Memory B cell (primary cell): ENCODE data around the gene UBE2E1.
"Not testable (repeated sequence)": the region's sequence is repeated elsewhere in the genome, so short reads cannot be mapped to it uniquely, and the experiment has no call there.

Source experiments
- ATAC-seq: fragments of 150-1000 bp; cut with Tn5 transposase; 2 replicates; pipeline ENCODE4 v1.10.0; 2021; ENCODE audit warnings: low read depth, mild to moderate bottlenecking, moderate library complexity
- DNase-seq, 2 donors: peaks; one replicate each; pipeline ENCODE4 v3.0.0; 2022; ENCODE audit warnings: low spot score in 2 of 2
- H3K27ac Mint-ChIP-seq: one replicate; pipeline ENCODE4 v1.8.0; 2022; ENCODE audit warnings: mild to moderate bottlenecking, moderate library complexity, mixed read lengths
- H3K27me3 Mint-ChIP-seq: one replicate; pipeline ENCODE4 v1.8.0; 2022; ENCODE audit warnings: mixed read lengths
- H3K36me3 Mint-ChIP-seq: one replicate; pipeline ENCODE4 v1.8.0; 2022; ENCODE audit warnings: mild to moderate bottlenecking, mixed read lengths
- H3K4me1 Mint-ChIP-seq: one replicate; pipeline ENCODE4 v1.8.0; 2022; ENCODE audit warnings: mixed read lengths
- H3K4me3 Mint-ChIP-seq: one replicate; pipeline ENCODE4 v1.8.0; 2022; ENCODE audit warnings: mild to moderate bottlenecking, moderate library complexity, mixed read lengths
- H3K9me3 Mint-ChIP-seq: one replicate; pipeline ENCODE4 v1.8.0; 2022; ENCODE audit warnings: mixed read lengths

UBE2E1 gene

GRCh38 chr3:23835802-23836201, 30.0 kb downstream of the UBE2E1 start:
- Mint-ChIP-seq H3K4me1 (peaks cover 35% of the 10 kb centered on the region), H3K27me3 (no peaks in the 10 kb centered on the region), H3K9me3 (no peaks in the 10 kb centered on the region), H3K36me3 (peaks cover 4% of the 10 kb centered on the region), H3K27ac (no peak overlapping the region), H3K4me3 (no peak overlapping the region)
- no peak for DNase-seq
- ATAC-seq: no peak

- no peaks in the 10 kb centered on the region for H3K9me3 Mint-ChIP-seq
- peaks cover 31% of the 10 kb centered on the region for H3K4me1 Mint-ChIP-seq
- ATAC-seq (peak; percentile 47), DNase-seq (no peak)
- no peak overlapping the region for H3K4me3 Mint-ChIP-seq
- peak overlapping the region; percentile 47 for H3K27ac Mint-ChIP-seq
- H3K36me3 Mint-ChIP-seq: peaks cover 4% of the 10 kb centered on the region
- no peaks in the 10 kb centered on the region for H3K27me3 Mint-ChIP-seq
These were observed 30.9 kb downstream of the UBE2E1 start for GRCh38 chr3:23836536-23837230.

- Mint-ChIP-seq H3K4me3 (no peak overlapping the region), H3K36me3 (peaks cover 3% of the 10 kb centered on the region), H3K27ac (no peak overlapping the region), H3K4me1 (peaks cover 31% of the 10 kb centered on the region), H3K27me3 (no peaks in the 10 kb centered on the region), H3K9me3 (no peaks in the 10 kb centered on the region)
- ATAC-seq: no peak
- no peak for DNase-seq
These were observed 31.5 kb downstream of the UBE2E1 start for GRCh38 chr3:23837286-23837685.

DNA sequence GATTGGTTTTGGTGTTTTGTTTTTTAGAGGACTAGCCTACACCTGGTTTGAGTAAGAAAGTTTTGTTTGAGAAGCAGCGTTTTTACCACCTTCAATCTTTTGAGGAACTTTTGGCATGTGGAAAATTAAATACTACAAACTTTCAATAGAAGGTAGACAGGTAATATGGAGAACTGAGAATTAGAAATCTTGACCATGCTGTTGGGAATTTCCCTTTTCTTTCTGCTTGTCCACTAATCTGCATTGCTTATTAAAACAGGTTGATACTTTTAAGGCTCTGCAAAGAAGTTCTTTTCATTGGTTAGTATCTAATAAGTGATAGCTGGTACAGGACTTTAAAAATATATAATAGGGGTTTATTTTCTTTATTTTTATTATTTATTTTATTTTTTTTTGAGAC, 31.9 kb downstream of the UBE2E1 start:
- no peak for DNase-seq
- peaks cover 31% of the 10 kb centered on the region for H3K4me1 Mint-ChIP-seq

DNA sequence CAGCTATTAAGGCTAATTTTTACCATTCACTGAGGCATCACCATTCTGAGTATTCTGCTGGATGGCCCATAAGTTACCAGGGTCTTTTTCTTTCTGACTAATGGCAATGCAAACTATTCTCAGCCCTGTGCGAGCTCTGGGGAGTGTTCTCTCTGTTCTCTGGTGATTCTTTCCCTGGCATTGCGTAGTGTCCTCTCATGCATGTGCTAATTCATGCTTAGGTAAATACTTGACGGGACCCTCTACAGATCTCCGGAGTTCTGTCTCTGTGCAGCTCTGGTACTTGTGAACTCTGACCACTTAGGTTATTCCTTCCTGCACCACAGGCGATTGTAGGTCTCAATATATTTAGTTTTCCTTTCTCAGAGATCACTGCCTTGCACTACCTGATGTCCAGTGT, 34.8 kb downstream of the UBE2E1 start:
- Mint-ChIP-seq H3K9me3 (no peaks in the 10 kb centered on the region), H3K4me1 (peaks cover 39% of the 10 kb centered on the region)
- ATAC-seq: no peak

More for the DNA sequence above, 31.9 kb downstream of the UBE2E1 start:
- no peak for ATAC-seq
- Mint-ChIP-seq H3K27ac (no peak overlapping the region), H3K36me3 (peaks cover 3% of the 10 kb centered on the region), H3K4me3 (no peak overlapping the region), H3K27me3 (no peaks in the 10 kb centered on the region), H3K9me3 (no peaks in the 10 kb centered on the region)

GRCh38 chr3:23843869-23844268, 38.1 kb downstream of the UBE2E1 start:
- no peaks in the 10 kb centered on the region for H3K27me3 Mint-ChIP-seq
- peaks cover 6% of the 10 kb centered on the region for H3K36me3 Mint-ChIP-seq
- H3K4me3 Mint-ChIP-seq: no peak overlapping the region
- DNase-seq (no peak), ATAC-seq (no peak)
- peaks cover 27% of the 10 kb centered on the region for H3K4me1 Mint-ChIP-seq
- H3K27ac Mint-ChIP-seq: no peak overlapping the region
- H3K9me3 Mint-ChIP-seq: no peaks in the 10 kb centered on the region

More for the DNA sequence above, 34.8 kb downstream of the UBE2E1 start:
- Mint-ChIP-seq H3K27me3 (no peaks in the 10 kb centered on the region), H3K4me3 (no peak overlapping the region), H3K36me3 (peaks cover 4% of the 10 kb centered on the region), H3K27ac (no peak overlapping the region)
- no peak for DNase-seq

- Mint-ChIP-seq H3K4me3 (no peak overlapping the region), H3K27ac (peak overlapping the region; percentile 87), H3K9me3 (no peaks in the 10 kb centered on the region), H3K36me3 (peaks cover 7% of the 10 kb centered on the region), H3K4me1 (peaks cover 26% of the 10 kb centered on the region), H3K27me3 (no peaks in the 10 kb centered on the region)
- DNase-seq (no peak), ATAC-seq (no peak)
These were observed 39.8 kb downstream of the UBE2E1 start for GRCh38 chr3:23845326-23846216.

DNA sequence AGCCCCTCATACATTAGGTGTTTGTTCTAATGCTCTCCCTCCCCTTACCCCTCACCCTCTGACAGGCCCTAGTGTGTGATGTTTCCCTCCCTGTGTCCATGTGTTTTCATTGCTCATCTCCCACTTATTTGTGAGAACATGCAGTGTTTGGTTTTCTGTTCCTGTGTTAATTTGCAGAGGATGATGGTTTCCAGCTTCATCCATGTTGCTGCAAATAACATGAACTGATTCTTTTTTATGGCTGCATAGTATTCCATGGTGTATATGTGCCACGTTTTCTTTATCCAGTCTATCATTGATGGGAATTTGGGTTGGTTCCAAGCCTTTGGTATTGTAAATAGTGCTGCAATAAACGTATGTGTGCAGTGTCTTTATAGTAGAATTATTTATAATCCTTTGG, 43.7 kb downstream of the UBE2E1 start:
- H3K27me3 Mint-ChIP-seq, ATAC-seq, H3K27ac Mint-ChIP-seq, H3K9me3 Mint-ChIP-seq, DNase-seq, H3K4me3 Mint-ChIP-seq, H3K36me3 Mint-ChIP-seq: not testable (repeated sequence)
- peaks cover 11% of the 10 kb centered on the region for H3K4me1 Mint-ChIP-seq

- peaks cover 6% of the 10 kb centered on the region for H3K36me3 Mint-ChIP-seq
- H3K27me3 Mint-ChIP-seq: no peaks in the 10 kb centered on the region
- H3K27ac Mint-ChIP-seq: peak overlapping the region; percentile 39
- H3K4me1 Mint-ChIP-seq: peaks cover 26% of the 10 kb centered on the region
- ATAC-seq (no peak), DNase-seq (no peak)
- H3K4me3 Mint-ChIP-seq: no peak overlapping the region
- H3K9me3 Mint-ChIP-seq: peaks cover 1% of the 10 kb centered on the region
These were observed 50.5 kb downstream of the UBE2E1 start for GRCh38 chr3:23856286-23856685.

DNA sequence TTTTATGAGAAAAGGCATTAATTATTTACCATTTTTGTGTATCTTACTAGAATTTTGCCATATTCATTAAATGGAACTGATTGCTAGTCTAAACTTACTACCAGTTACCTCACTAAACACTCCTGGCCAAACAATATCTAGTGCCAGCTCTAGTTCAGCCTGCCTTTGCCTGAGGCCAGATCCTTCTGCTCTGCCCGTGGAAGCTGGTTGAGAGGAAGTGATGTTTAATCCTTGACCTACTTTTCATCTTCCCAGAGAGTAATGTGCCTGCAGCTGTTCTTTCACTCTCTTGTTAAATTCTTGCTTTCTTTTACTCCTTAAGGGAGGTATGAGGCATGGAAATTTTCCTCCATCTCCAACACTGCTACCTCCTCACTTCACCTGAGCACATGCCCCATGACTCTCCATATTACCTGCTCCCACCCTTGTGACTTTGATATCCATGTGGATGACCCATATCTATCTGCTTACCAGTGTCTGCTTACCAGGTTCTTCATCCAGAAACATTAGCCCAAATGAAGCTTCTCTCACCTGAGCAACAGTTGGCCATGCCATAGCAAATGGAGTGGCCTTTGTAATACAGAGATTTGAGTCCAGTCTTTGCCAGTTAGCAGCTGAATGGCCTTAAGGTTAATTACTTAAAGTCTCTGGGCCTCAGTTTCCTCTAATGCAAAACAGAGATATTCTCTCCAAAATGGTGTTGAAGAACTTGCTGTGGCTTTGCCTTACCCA, 53.4 kb downstream of the UBE2E1 start:
- no peak overlapping the region for H3K4me3 Mint-ChIP-seq
- no peaks in the 10 kb centered on the region for H3K9me3 Mint-ChIP-seq
- DNase-seq (no peak), ATAC-seq (no peak)
- peaks cover 14% of the 10 kb centered on the region for H3K36me3 Mint-ChIP-seq
- H3K4me1 Mint-ChIP-seq: peaks cover 32% of the 10 kb centered on the region
- no peaks in the 10 kb centered on the region for H3K27me3 Mint-ChIP-seq
- H3K27ac Mint-ChIP-seq: peak overlapping the region; percentile 6

DNA sequence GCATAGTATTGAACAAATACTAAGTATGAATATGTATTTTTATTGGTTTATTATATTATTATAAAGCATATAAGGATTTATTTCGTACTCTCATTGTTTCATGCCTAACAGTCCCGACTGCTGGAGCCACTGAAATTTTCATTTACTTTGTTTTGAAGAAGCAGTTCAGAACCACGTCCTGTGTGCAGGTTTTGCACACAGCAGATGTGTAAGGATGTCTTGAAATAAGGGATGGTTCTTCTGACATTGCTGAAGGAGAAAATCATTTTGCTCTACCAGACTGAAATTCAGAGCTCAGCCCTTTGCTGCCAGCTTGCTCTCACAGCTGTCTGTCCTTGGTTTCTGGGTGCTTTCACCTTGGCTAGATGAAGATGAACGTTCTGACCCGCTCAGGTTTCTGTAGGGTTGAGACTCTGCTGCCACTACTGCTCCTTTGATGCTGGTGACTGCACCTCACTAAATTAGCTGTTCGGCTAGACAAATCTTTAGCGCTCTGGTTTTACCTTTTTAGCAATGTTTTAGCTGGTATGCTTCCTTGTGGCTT, 54.2 kb downstream of the UBE2E1 start:
- Mint-ChIP-seq H3K27me3 (no peaks in the 10 kb centered on the region), H3K4me3 (no peak overlapping the region), H3K27ac (no peak overlapping the region), H3K36me3 (peaks cover 17% of the 10 kb centered on the region), H3K4me1 (peaks cover 33% of the 10 kb centered on the region), H3K9me3 (no peaks in the 10 kb centered on the region)
- no peak for ATAC-seq
- DNase-seq: no peak

- H3K4me3 Mint-ChIP-seq: no peak overlapping the region
- no peaks in the 10 kb centered on the region for H3K27me3 Mint-ChIP-seq
- ATAC-seq (no peak), DNase-seq (no peak)
- no peaks in the 10 kb centered on the region for H3K9me3 Mint-ChIP-seq
- no peak overlapping the region for H3K27ac Mint-ChIP-seq
- H3K4me1 Mint-ChIP-seq: peaks cover 42% of the 10 kb centered on the region
- peaks cover 17% of the 10 kb centered on the region for H3K36me3 Mint-ChIP-seq
These were observed 55.9 kb downstream of the UBE2E1 start for GRCh38 chr3:23861689-23862088.

- ATAC-seq (no peak), DNase-seq (no peak)
- Mint-ChIP-seq H3K27me3 (no peaks in the 10 kb centered on the region), H3K4me3 (no peak overlapping the region), H3K36me3 (peaks cover 17% of the 10 kb centered on the region), H3K9me3 (no peaks in the 10 kb centered on the region), H3K27ac (peak overlapping the region; percentile 21), H3K4me1 (peaks cover 34% of the 10 kb centered on the region)
These were observed 57.3 kb downstream of the UBE2E1 start for GRCh38 chr3:23863060-23863459.

DNA sequence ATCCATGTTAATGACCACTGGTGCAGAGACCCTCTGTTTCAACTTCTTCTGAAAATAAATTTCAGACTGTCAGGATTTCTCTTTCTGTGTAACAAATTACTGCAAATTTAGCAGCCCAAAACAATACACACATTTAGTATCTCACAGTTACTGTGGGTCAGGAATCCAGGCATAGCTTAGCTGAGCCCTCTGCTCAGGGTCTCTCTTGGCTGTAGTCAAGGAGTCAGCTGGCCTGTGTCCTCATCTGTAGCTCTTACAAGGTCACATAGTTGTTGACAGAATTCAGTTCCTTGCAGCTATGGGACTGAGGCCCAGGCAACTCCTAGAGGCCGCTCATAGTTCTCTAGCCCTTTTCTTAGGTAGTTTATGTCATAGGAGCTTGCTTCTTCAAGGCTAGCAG, 59.2 kb downstream of the UBE2E1 start:
- Mint-ChIP-seq H3K36me3 (peaks cover 15% of the 10 kb centered on the region), H3K27ac (no peak overlapping the region), H3K4me1 (peaks cover 31% of the 10 kb centered on the region), H3K27me3 (no peaks in the 10 kb centered on the region), H3K9me3 (no peaks in the 10 kb centered on the region), H3K4me3 (no peak overlapping the region)
- DNase-seq (no peak), ATAC-seq (no peak)
